Peyer's patch (tissue), 4 donors: Measurements from ENCODE around the gene PRR23B.

Experiments
- POLR2A ChIP-seq, 2 donors: fragments of 450-650 bp; IDR thresholded peaks; one replicate each; pipeline ENCODE4 v1.5.1; 2017; ENCODE audit warnings: antibody characterized with exemption in 2 of 2, mild to moderate bottlenecking in 2 of 2, moderate library complexity in 2 of 2
- TF ChIP-seq, protein P1 (sequence below), 6 experiments: fragments of 450-650 bp in 4 of 6; fragments of 200-600 bp in 2 of 6; sonication (generic) in 1 of 6; IDR thresholded peaks; one replicate each; pipeline ENCODE4 v1.5.1; 2017 to 2019; ENCODE audit warnings: antibody characterized with exemption in 6 of 6, mild to moderate bottlenecking in 3 of 6, moderate library complexity in 1 of 6

DNA sequence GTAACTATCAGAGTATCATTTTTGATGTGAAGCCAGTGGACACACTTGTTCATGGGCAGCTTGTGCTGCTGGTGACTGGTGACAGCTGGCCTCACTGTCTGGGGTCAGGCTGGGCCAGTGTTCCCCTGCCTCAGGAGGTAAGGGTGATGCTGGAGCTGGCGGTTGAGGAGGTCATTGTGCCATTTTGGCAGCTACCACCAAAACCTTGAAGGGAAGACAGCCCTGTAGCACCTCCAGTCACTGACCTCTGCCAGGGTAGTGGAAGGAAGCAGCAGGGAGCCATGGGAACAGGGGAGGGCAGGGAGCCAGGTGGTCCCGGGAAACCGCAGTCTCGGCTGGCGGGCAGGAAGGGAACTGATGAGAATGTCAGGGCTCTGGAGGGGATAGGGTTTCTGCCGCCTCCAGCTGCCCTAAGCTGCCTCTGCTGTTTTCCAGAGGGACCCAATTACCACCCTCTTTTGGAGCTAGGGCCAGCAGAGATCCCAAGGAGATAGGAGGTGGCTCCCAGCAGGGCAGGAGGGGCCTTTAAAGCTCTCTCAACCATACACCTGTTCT lies 48.9 kb downstream of the PRR23B start:
- no peak for TF ChIP-seq POLR2A (IDR thresholded peaks at IDR 0.05)
- TF ChIP-seq, protein P1, sequence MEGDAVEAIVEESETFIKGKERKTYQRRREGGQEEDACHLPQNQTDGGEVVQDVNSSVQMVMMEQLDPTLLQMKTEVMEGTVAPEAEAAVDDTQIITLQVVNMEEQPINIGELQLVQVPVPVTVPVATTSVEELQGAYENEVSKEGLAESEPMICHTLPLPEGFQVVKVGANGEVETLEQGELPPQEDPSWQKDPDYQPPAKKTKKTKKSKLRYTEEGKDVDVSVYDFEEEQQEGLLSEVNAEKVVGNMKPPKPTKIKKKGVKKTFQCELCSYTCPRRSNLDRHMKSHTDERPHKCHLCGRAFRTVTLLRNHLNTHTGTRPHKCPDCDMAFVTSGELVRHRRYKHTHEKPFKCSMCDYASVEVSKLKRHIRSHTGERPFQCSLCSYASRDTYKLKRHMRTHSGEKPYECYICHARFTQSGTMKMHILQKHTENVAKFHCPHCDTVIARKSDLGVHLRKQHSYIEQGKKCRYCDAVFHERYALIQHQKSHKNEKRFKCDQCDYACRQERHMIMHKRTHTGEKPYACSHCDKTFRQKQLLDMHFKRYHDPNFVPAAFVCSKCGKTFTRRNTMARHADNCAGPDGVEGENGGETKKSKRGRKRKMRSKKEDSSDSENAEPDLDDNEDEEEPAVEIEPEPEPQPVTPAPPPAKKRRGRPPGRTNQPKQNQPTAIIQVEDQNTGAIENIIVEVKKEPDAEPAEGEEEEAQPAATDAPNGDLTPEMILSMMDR (IDR thresholded peaks at IDR 0.05), result no peak
